ENCODE data around the gene GLOD5. TPM values are rescaled to one million over a fixed set of nuclear protein-coding genes. Genes with fewer than 3 reads are reported as not detected.

The GLOD5 gene
- total RNA-seq, 3 donors from 2014 or later (not counting 1 experiment from before 2014, with no cell fraction given): not detected

- DNase-seq (no peak), ATAC-seq (no peak)
- H3K9me3 ChIP-seq (ENCODE audit: control insufficient read depth, insufficient read depth, low read length): no peaks in the 10 kb centered on the region
- Mint-ChIP-seq H3K4me3 (no peak overlapping the region), H3K9me3 (no peaks in the 10 kb centered on the region), H3K27ac (no peak overlapping the region), H3K27me3 (ENCODE audit: low read depth in 2 of 2) (no peaks in the 10 kb centered on the region), H3K4me1 (peaks cover 0 to 10% of the 10 kb centered on the region in 2 donors), H3K36me3 (no peaks in the 10 kb centered on the region)
- no peak for TF ChIP-seq CTCF (IDR thresholded peaks at IDR 0.05)
- H3K4me1 ChIP-seq (ENCODE audit: control insufficient read depth, insufficient read depth, low read length): peaks cover 6% of the 10 kb centered on the region
- intact Hi-C loops (cut with micrococcal nuclease): no loop called here
- H3K36me3 ChIP-seq (ENCODE audit: control insufficient read depth, insufficient read depth, low read length): no peaks in the 10 kb centered on the region
- H3K27ac ChIP-seq (ENCODE audit: low read length): no peak overlapping the region
- H3K27me3 ChIP-seq (ENCODE audit: control insufficient read depth, insufficient read depth, low read length): no peaks in the 10 kb centered on the region
- H3K4me3 ChIP-seq (ENCODE audit: low read length): no peak overlapping the region
- WGBS (ENCODE audit: insufficient coverage): 88% methylated on average over 12 of the region's 12 CpGs
These were observed 32.9 kb downstream of the GLOD5 start for GRCh38 chrX:48794340-48794910.

GRCh38 chrX:48794911-48795515, 33.5 kb downstream of the GLOD5 start:
- no peak for DNase-seq
- peaks cover 0 to 4% of the 10 kb centered on the region in 2 donors for H3K4me1 Mint-ChIP-seq

DNA sequence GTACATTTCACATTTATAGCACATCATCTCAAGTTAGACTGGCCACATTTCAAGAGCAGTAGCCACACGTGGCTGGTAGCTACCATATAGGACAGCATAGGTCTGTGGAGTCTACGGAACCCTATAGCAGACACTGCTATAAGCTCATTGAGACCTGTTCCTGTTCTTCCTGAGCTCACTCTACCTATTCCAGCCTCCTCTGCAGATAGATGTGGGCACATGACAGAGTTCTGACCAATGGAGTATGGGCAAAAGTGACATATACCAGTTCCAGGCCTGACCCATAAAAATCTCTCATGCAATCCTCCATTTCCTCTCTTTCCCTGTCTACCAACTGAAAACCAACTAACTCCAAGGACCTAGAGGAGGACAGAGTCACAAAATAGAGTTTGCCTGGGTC, 36.8 kb downstream of the GLOD5 start:
- Mint-ChIP-seq H3K27ac (no peak overlapping the region), H3K36me3 (no peaks in the 10 kb centered on the region), H3K4me1 (peaks cover 0 to 21% of the 10 kb centered on the region in 2 donors), H3K9me3 (no peaks in the 10 kb centered on the region), H3K4me3 (no peak overlapping the region), H3K27me3 (ENCODE audit: low read depth in 2 of 2) (no peaks in the 10 kb centered on the region)
- Histone ChIP-seq H3K4me3 (ENCODE audit: low read length) (no peak overlapping the region), H3K4me1 (ENCODE audit: control insufficient read depth, insufficient read depth, low read length) (peaks cover 16% of the 10 kb centered on the region), H3K27ac (ENCODE audit: low read length) (no peak overlapping the region), H3K9me3 (ENCODE audit: control insufficient read depth, insufficient read depth, low read length) (no peaks in the 10 kb centered on the region), H3K27me3 (ENCODE audit: control insufficient read depth, insufficient read depth, low read length) (no peaks in the 10 kb centered on the region), H3K36me3 (ENCODE audit: control insufficient read depth, insufficient read depth, low read length) (no peaks in the 10 kb centered on the region)
- intact Hi-C loops (cut with micrococcal nuclease): no loop called here
- no peak for ATAC-seq
- 86% methylated on average over 2 of the region's 2 CpGs for WGBS (ENCODE audit: insufficient coverage)
- no peak for TF ChIP-seq CTCF (IDR thresholded peaks at IDR 0.05)
- DNase-seq: no peak

More at GRCh38 chrX:48794911-48795515, 33.5 kb downstream of the GLOD5 start:
- no peaks in the 10 kb centered on the region for H3K36me3 ChIP-seq (ENCODE audit: control insufficient read depth, insufficient read depth, low read length)
- no peak for ATAC-seq
- Mint-ChIP-seq H3K9me3 (no peaks in the 10 kb centered on the region), H3K36me3 (no peaks in the 10 kb centered on the region), H3K27ac (no peak overlapping the region), H3K4me3 (no peak overlapping the region), H3K27me3 (ENCODE audit: low read depth in 2 of 2) (no peaks in the 10 kb centered on the region)
- H3K9me3 ChIP-seq (ENCODE audit: control insufficient read depth, insufficient read depth, low read length): no peaks in the 10 kb centered on the region
- no peaks in the 10 kb centered on the region for H3K27me3 ChIP-seq (ENCODE audit: control insufficient read depth, insufficient read depth, low read length)
- H3K4me1 ChIP-seq (ENCODE audit: control insufficient read depth, insufficient read depth, low read length): peaks cover under 1% of the 10 kb centered on the region
- no peak overlapping the region for H3K27ac ChIP-seq (ENCODE audit: low read length)
- TF ChIP-seq CTCF (IDR thresholded peaks at IDR 0.05): no peak
- H3K4me3 ChIP-seq (ENCODE audit: low read length): no peak overlapping the region
- intact Hi-C loops (cut with micrococcal nuclease): no loop called here
- WGBS (ENCODE audit: insufficient coverage): 96% methylated on average over 7 of the region's 8 CpGs
